ENCODE data around the gene SPIB. TPM values are rescaled to one million over a fixed set of nuclear protein-coding genes. Genes with fewer than 3 reads are reported as not detected.

The SPIB gene
- total RNA-seq, 2 experiments from 2014 or later: 0.42 TPM; not detected in 1

GRCh38 chr19:50416034-50416977, 2.4 kb upstream of the SPIB start:
- ATAC-seq (ENCODE audit: low read depth) (no peak), DNase-seq (no peak)
- peaks cover 8% of the 10 kb centered on the region for H3K27me3 Mint-ChIP-seq
- H3K9me3 Mint-ChIP-seq: no peaks in the 10 kb centered on the region
- H3K27ac Mint-ChIP-seq: no peak overlapping the region
- POLR2A ChIA-PET: interaction anchor here (0.6 to 0.7 kb wide), 2 partner anchors 32 to 48 kb away, joined by 3 read pairs; no protein-coding TSS in a partner anchor
- peaks cover 15% of the 10 kb centered on the region for H3K36me3 Mint-ChIP-seq
- H3K4me1 Mint-ChIP-seq: peaks cover 11% of the 10 kb centered on the region
- no peak overlapping the region for H3K4me3 Mint-ChIP-seq

DNA sequence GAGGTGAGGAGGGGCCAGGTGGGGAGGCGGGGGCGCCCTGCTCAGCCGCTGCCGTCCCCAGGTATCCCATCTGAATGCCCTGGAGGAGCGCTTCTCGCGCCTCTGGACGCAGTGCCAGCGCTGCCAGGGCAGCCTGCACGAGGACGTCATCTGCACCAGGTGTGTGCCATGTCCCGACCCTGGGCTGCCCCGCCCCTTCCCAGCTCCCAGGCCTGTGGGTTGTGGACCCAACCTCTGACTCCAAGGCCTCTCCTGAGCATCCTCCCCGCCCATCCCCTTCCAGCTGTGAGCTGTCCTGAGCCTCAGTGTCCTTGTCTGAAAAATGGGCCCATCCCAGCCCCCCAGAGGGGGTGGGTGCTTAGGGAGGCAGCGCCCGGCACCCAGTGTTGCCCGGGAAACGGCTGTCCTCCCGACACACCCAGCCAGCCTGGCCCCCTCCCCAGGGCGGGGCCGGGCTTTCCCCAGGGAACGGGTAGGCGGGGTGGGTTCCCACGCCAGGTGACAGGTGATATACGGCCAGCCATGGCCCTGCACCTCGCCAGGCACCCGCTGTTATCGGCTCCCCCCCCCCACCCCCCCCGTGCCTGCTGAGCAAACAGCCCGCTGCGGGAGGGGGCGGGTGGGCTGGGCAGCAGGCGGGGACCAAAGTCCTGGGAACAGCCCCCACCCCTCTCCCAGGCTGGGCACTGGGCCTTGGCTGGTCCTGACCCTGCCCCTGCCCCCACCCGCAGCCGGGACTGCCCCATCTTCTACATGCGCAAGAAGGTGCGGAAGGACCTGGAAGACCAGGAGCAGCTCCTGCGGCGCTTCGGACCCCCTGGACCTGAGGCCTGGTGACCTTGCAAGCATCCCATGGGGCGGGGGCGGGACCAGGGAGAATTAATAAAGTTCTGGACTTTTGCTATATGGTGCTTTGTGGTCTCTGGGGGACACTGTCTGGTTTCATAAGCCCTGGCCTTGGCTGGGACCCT, 1.3 kb upstream of the SPIB start:
- H3K27ac Mint-ChIP-seq: no peak overlapping the region
- no peak for ATAC-seq (ENCODE audit: low read depth)
- peaks cover 12% of the 10 kb centered on the region for H3K27me3 Mint-ChIP-seq
- H3K4me3 Mint-ChIP-seq: no peak overlapping the region
- H3K36me3 Mint-ChIP-seq: peaks cover 9% of the 10 kb centered on the region
- DNase-seq: no peak
- peaks cover 11% of the 10 kb centered on the region for H3K4me1 Mint-ChIP-seq
- H3K9me3 Mint-ChIP-seq: no peaks in the 10 kb centered on the region
- POLR2A ChIA-PET: no interaction called here

- Mint-ChIP-seq H3K27ac (peak overlapping the region; percentile 22), H3K4me1 (peaks cover 11% of the 10 kb centered on the region), H3K27me3 (peaks cover 12% of the 10 kb centered on the region), H3K4me3 (no peak overlapping the region), H3K36me3 (peaks cover 9% of the 10 kb centered on the region), H3K9me3 (no peaks in the 10 kb centered on the region)
- DNase-seq: no peak
- POLR2A ChIA-PET: no interaction called here
- no peak for ATAC-seq (ENCODE audit: low read depth)
These were observed 363 bp downstream of the SPIB start for GRCh38 chr19:50419022-50419579.

- DNase-seq (no peak), ATAC-seq (ENCODE audit: low read depth) (no peak)
- Mint-ChIP-seq H3K9me3 (no peaks in the 10 kb centered on the region), H3K36me3 (peaks cover 9% of the 10 kb centered on the region), H3K27me3 (peaks cover 12% of the 10 kb centered on the region), H3K4me3 (no peak overlapping the region), H3K27ac (peak overlapping the region; percentile 22), H3K4me1 (peaks cover 11% of the 10 kb centered on the region)
- POLR2A ChIA-PET: no interaction called here
These were observed 870 bp downstream of the SPIB start for GRCh38 chr19:50419580-50420035.

- Mint-ChIP-seq H3K4me1 (peaks cover 11% of the 10 kb centered on the region), H3K36me3 (peaks cover 9% of the 10 kb centered on the region), H3K27me3 (peaks cover 12% of the 10 kb centered on the region), H3K4me3 (no peak overlapping the region), H3K27ac (no peak overlapping the region), H3K9me3 (no peaks in the 10 kb centered on the region)
- no peak for ATAC-seq (ENCODE audit: low read depth)
- POLR2A ChIA-PET: no interaction called here
- no peak for DNase-seq
These were observed 1.4 kb downstream of the SPIB start for GRCh38 chr19:50420127-50420526.

GRCh38 chr19:50420808-50421207, 2.1 kb downstream of the SPIB start:
- no peak overlapping the region for H3K27ac Mint-ChIP-seq
- POLR2A ChIA-PET: no interaction called here

DNA sequence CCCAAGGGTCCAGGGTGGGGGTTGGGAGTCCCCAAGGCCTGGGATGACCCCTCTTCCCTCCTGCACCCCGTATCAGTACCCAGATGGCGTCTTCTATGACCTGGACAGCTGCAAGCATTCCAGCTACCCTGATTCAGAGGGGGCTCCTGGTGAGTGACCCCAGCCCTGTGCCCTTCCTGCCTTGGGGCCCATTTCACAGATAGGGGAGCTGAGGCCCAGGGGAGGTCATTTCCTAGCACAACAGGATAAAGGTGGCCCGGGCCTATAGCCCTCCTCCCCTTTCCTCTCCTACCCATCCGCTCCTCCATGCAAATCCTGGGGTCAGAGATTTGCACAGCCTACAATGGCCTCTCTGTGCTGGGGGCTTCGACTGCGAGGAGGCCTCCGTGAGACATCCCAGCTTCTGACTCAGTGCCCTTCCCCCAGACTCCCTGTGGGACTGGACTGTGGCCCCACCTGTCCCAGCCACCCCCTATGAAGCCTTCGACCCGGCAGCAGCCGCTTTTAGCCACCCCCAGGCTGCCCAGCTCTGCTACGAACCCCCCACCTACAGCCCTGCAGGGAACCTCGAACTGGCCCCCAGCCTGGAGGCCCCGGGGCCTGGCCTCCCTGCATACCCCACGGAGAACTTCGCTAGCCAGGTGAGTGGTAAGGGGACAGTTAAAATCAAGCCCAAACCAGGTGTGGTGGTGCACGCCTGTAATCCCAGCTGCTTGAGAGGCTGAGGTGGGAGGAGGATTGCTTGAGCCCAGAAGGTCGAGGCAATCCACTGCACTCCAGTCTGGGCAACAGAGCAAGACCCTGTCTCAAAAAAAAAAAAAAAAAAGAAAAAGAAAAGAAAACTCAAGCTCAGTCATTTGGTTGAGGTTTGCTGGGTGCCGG, 3.9 kb downstream of the SPIB start:
- Mint-ChIP-seq H3K9me3 (no peaks in the 10 kb centered on the region), H3K4me3 (no peak overlapping the region), H3K36me3 (peaks cover 7% of the 10 kb centered on the region), H3K27ac (no peak overlapping the region), H3K4me1 (peaks cover 11% of the 10 kb centered on the region), H3K27me3 (peaks cover 12% of the 10 kb centered on the region)
- DNase-seq (no peak), ATAC-seq (ENCODE audit: low read depth) (no peak)
- POLR2A ChIA-PET: interaction anchor here (0.6 kb wide), 1 partner anchor 7 kb away, joined by 3 read pairs; no protein-coding TSS in a partner anchor

More at GRCh38 chr19:50420808-50421207, 2.1 kb downstream of the SPIB start:
- DNase-seq: no peak
- H3K4me1 Mint-ChIP-seq: peaks cover 11% of the 10 kb centered on the region
- peaks cover 12% of the 10 kb centered on the region for H3K27me3 Mint-ChIP-seq
- no peaks in the 10 kb centered on the region for H3K9me3 Mint-ChIP-seq
- no peak overlapping the region for H3K4me3 Mint-ChIP-seq
- H3K36me3 Mint-ChIP-seq: peaks cover 9% of the 10 kb centered on the region
- ATAC-seq (ENCODE audit: low read depth): no peak

GRCh38 chr19:50423279-50424113, 4.8 kb downstream of the SPIB start:
- no peak overlapping the region for H3K27ac Mint-ChIP-seq
- peaks cover 12% of the 10 kb centered on the region for H3K27me3 Mint-ChIP-seq
- H3K9me3 Mint-ChIP-seq: no peaks in the 10 kb centered on the region
- no peak for ATAC-seq (ENCODE audit: low read depth)
- DNase-seq: no peak
- POLR2A ChIA-PET: no interaction called here
- no peak overlapping the region for H3K4me3 Mint-ChIP-seq
- peaks cover 7% of the 10 kb centered on the region for H3K36me3 Mint-ChIP-seq
- H3K4me1 Mint-ChIP-seq: peaks cover 11% of the 10 kb centered on the region

GRCh38 chr19:50425581-50425980, 6.8 kb downstream of the SPIB start:
- Mint-ChIP-seq H3K27ac (no peak overlapping the region), H3K9me3 (no peaks in the 10 kb centered on the region), H3K4me3 (no peak overlapping the region), H3K27me3 (peaks cover 17% of the 10 kb centered on the region), H3K36me3 (no peaks in the 10 kb centered on the region), H3K4me1 (peaks cover 2% of the 10 kb centered on the region)
- POLR2A ChIA-PET: no interaction called here
- ATAC-seq (ENCODE audit: low read depth) (no peak), DNase-seq (no peak)

DNA sequence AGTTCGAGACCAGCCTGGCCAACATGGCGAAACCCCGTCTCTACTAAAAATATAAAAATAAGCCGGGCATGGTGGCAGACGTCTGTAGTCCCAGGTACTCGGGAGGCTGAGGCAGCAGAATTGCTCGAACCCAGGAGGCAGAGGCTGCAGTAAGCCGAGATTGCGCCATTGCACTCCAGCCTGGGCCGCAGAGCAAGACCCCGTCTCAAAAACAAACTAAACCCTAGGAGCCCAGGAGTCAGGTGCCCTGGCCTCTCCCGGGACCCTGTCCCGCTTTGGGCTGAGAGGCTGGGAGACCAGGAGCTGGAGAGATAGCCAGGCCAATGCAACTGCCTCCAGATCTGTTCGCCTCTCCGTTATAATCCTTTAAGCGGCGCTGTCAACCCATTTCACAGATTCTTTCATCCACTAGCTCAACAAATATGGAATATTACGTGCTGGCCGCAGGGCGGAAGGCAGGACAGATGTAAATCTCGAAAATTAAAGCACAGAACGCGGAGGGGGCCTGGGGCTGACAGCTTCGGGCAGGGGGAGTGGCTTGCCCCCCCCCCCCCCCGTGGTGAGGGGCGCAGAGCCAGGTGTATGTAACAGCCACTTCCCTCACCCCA, 8.7 kb downstream of the SPIB start:
- peak overlapping the region; percentile 13 for H3K4me3 Mint-ChIP-seq
- H3K4me1 Mint-ChIP-seq: peaks cover 8% of the 10 kb centered on the region
- ATAC-seq (ENCODE audit: low read depth) (no peak), DNase-seq (no peak)
- peaks cover 22% of the 10 kb centered on the region for H3K27me3 Mint-ChIP-seq
- no peaks in the 10 kb centered on the region for H3K9me3 Mint-ChIP-seq
- no peak overlapping the region for H3K27ac Mint-ChIP-seq
- no peaks in the 10 kb centered on the region for H3K36me3 Mint-ChIP-seq
- POLR2A ChIA-PET: interaction anchor here (0.6 to 1.0 kb wide), 3 partner anchors 18 to 38 kb away, joined by 3 to 4 read pairs (median 4); no protein-coding TSS in a partner anchor

GRCh38 chr19:50427997-50428425, 9.3 kb downstream of the SPIB start:
- peak; percentile 20 for ATAC-seq (ENCODE audit: low read depth)
- no peak for DNase-seq
- Mint-ChIP-seq H3K36me3 (no peaks in the 10 kb centered on the region), H3K9me3 (no peaks in the 10 kb centered on the region), H3K4me1 (peaks cover 8% of the 10 kb centered on the region), H3K4me3 (peak overlapping the region; percentile 32), H3K27me3 (peaks cover 26% of the 10 kb centered on the region), H3K27ac (no peak overlapping the region)
- POLR2A ChIA-PET: interaction anchor here (0.6 to 1.0 kb wide), 2 partner anchors 17 to 39 kb away, joined by 3 to 4 read pairs; no protein-coding TSS in a partner anchor

Data from activated naive CD8-positive, alpha-beta T cell treated with anti-CD3 and anti-CD28 coated beads, Interleukin-2, amount 10 ng/mL, durations not matched to agents 7 days and 5 days (primary cell).